H1 (cell line): Measurements from ENCODE around the gene PPA2. TPM values are rescaled to one million over a fixed set of nuclear protein-coding genes. Genes with fewer than 3 reads are reported as not detected.

Experiments used
- CTCF ChIA-PET: fragments of 300-600 bp; sonication (Branson Sonifier 250); formaldehyde crosslinking; loops from one replicate; lab custom pipeline; 2021; ENCODE audit not compliant: partially characterized antibody; lab: Charles Lee
- POLR2A ChIA-PET: fragments of 300-600 bp; sonication (Branson Sonifier 250); formaldehyde crosslinking; loops from one replicate; lab custom pipeline; 2021; ENCODE audit warnings: inconsistent platforms; ENCODE audit not compliant: partially characterized antibody; lab: Charles Lee
- DNase-seq, 2 experiments: peaks; one replicate each; pipeline versions ENCODE4 v3.0.0 to v3.0.0-alpha.2; 2010 to 2022; ENCODE audit warnings: low spot score in 2 of 2, low read depth in 1 of 2, mixed read lengths in 1 of 2
- FAIRE-seq: peaks from 2 replicates; lab custom pipeline; 2011; peaks lifted over from hg19 to GRCh38; lab: Jason Lieb, UNC
- H2AFZ ChIP-seq: 2 replicates; pipeline ENCODE4 v1.8.1; 2012; ENCODE audit warnings: low read length, inconsistent platforms
- H2AK5ac ChIP-seq: 2 replicates; pipeline ENCODE4 v1.6.1; 2013; ENCODE audit warnings: low read depth, low read length
- H2BK120ac ChIP-seq: replicated peaks from 2 replicates; pipeline ENCODE3; 2013; ENCODE audit warnings: low read depth, low read length, inconsistent platforms
- H2BK12ac ChIP-seq: 2 replicates; pipeline ENCODE4 v1.6.1; 2013; ENCODE audit warnings: low read depth, low read length
- H2BK15ac ChIP-seq: 2 replicates; pipeline ENCODE4 v1.6.1; 2013; ENCODE audit warnings: low read length
- H2BK20ac ChIP-seq: 2 replicates; pipeline ENCODE4 v1.6.1; 2013; ENCODE audit warnings: low read length
- H2BK5ac ChIP-seq: 2 replicates; pipeline ENCODE4 v1.6.1; 2013; ENCODE audit warnings: low read depth, low read length
- H3K14ac ChIP-seq: 2 replicates; pipeline ENCODE4 v1.6.1; 2013; ENCODE audit warnings: inconsistent platforms; ENCODE audit not compliant: insufficient read length
- H3K18ac ChIP-seq: 2 replicates; pipeline ENCODE4 v1.6.1; 2013; ENCODE audit warnings: low read length; ENCODE audit errors: extremely low read depth
- H3K23ac ChIP-seq: 2 replicates; pipeline ENCODE4 v1.6.1; 2013; ENCODE audit warnings: inconsistent platforms; ENCODE audit not compliant: insufficient read length
- H3K23me2 ChIP-seq: 2 replicates; pipeline ENCODE4 v1.6.1; 2013; ENCODE audit warnings: low read depth, low read length
- H3K27ac ChIP-seq: 2 replicates; pipeline ENCODE4 v1.6.1; 2011; ENCODE audit warnings: low read depth, low read length, inconsistent platforms
- H3K27me3 ChIP-seq, 4 experiments: replicated peaks in 1 of 4; 1 replicate in 1 of 4; 2 replicates in 3 of 4; pipeline versions ENCODE4 v1.6.1 to v1.8.1; 2011 to 2013; ENCODE audit warnings: low read length in 3 of 4, mild to moderate bottlenecking in 3 of 4, inconsistent platforms in 2 of 4, mixed read lengths in 2 of 4, moderate library complexity in 1 of 4; ENCODE audit not compliant: control insufficient read depth in 3 of 4, insufficient read depth in 3 of 4; ENCODE audit errors: extremely low read depth in 1 of 4
- H3K36me3 ChIP-seq, 4 experiments: 2 replicates each; pipeline versions ENCODE4 v1.6.1 to v1.8.1; 2011 to 2013; ENCODE audit warnings: mild to moderate bottlenecking in 4 of 4, low read length in 3 of 4, moderate library complexity in 2 of 4, control low read depth in 1 of 4, inconsistent platforms in 1 of 4; ENCODE audit not compliant: insufficient read depth in 4 of 4, control insufficient read depth in 2 of 4
- H3K4ac ChIP-seq: replicated peaks from 2 replicates; pipeline ENCODE3; 2013; ENCODE audit warnings: low read length, low read depth, mixed read lengths, inconsistent platforms; ENCODE audit not compliant: insufficient read length
- H3K4me1 ChIP-seq, 4 experiments: replicated peaks in 1 of 4; 1 replicate in 1 of 4; 2 replicates in 3 of 4; pipeline versions ENCODE4 v1.6.1 to v1.8.1; 2011 to 2013; ENCODE audit warnings: low read length in 3 of 4, inconsistent platforms in 2 of 4, mixed read lengths in 1 of 4; ENCODE audit not compliant: insufficient read depth in 4 of 4, control insufficient read depth in 3 of 4
- H3K4me2 ChIP-seq, 2 experiments: 2 replicates each; pipeline versions ENCODE4 v1.6.1 to v1.8.1; 2011 to 2013; ENCODE audit warnings: low read depth in 2 of 2, low read length in 2 of 2, control low read depth in 1 of 2, inconsistent platforms in 1 of 2, mild to moderate bottlenecking in 1 of 2; ENCODE audit not compliant: insufficient read depth in 1 of 2
- H3K4me3 ChIP-seq, 4 experiments: fragments of 200-600, 300-600 bp in 1 of 4; sonication (generic), shearing (Covaris generic), sonication (Bioruptor Twin) in 1 of 4; 2 replicates each; pipeline versions ENCODE4 v1.5.1 to v1.8.1; 2011 to 2016; ENCODE audit warnings: low read length in 4 of 4, low read depth in 3 of 4, control low read depth in 2 of 4, inconsistent platforms in 2 of 4, mild to moderate bottlenecking in 2 of 4, mixed read lengths in 1 of 4, moderate library complexity in 1 of 4; ENCODE audit not compliant: insufficient read depth in 2 of 4; ENCODE audit errors: extremely low read depth in 1 of 4
- H3K56ac ChIP-seq: replicated peaks from 2 replicates; pipeline ENCODE3; 2013; ENCODE audit warnings: low read depth, mild to moderate bottlenecking, mixed read lengths, low read length, inconsistent platforms; ENCODE audit not compliant: insufficient read length
- H3K79me1 ChIP-seq: 2 replicates; pipeline ENCODE4 v1.6.1; 2013; ENCODE audit warnings: low read depth, low read length, control low read depth
- H3K79me2 ChIP-seq, 2 experiments: 2 replicates each; pipeline versions ENCODE4 v1.6.1 to v1.8.1; 2012 to 2013; ENCODE audit warnings: low read length in 2 of 2, mild to moderate bottlenecking in 2 of 2, inconsistent platforms in 1 of 2; ENCODE audit not compliant: insufficient read depth in 2 of 2, control insufficient read depth in 1 of 2
- H3K9ac ChIP-seq, 4 experiments: replicated peaks in 1 of 4; 1 replicate in 1 of 4; 2 replicates in 3 of 4; pipeline versions ENCODE4 v1.6.1 to v1.8.1; 2011 to 2013; ENCODE audit warnings: low read depth in 3 of 4, low read length in 3 of 4, control low read depth in 2 of 4, mild to moderate bottlenecking in 2 of 4, moderate library complexity in 2 of 4, inconsistent platforms in 1 of 4; ENCODE audit errors: extremely low read depth in 1 of 4
- H3K9me3 ChIP-seq, 2 experiments: 2 replicates each; pipeline versions ENCODE4 v1.6.1 to v1.8.1; 2012 to 2013; ENCODE audit warnings: mild to moderate bottlenecking in 2 of 2, moderate library complexity in 2 of 2, control low read depth in 1 of 2, inconsistent platforms in 1 of 2, low read depth in 1 of 2, low read length in 1 of 2, mixed read lengths in 1 of 2; ENCODE audit not compliant: insufficient read depth in 2 of 2
- H4K20me1 ChIP-seq, 2 experiments: replicated peaks in 1 of 2; 2 replicates each; pipeline versions ENCODE3 to v1.8.1; 2011 to 2013; ENCODE audit warnings: inconsistent platforms in 2 of 2, low read length in 2 of 2, mild to moderate bottlenecking in 1 of 2; ENCODE audit not compliant: insufficient read depth in 2 of 2, control insufficient read depth in 1 of 2
- H4K5ac ChIP-seq: 2 replicates; pipeline ENCODE4 v1.6.1; 2013; ENCODE audit warnings: low read length, low read depth, mixed read lengths, inconsistent platforms; ENCODE audit not compliant: insufficient read length
- H4K8ac ChIP-seq: 2 replicates; pipeline ENCODE4 v1.8.0; 2013; ENCODE audit warnings: mild to moderate bottlenecking, moderate library complexity, low read length, inconsistent platforms; ENCODE audit not compliant: insufficient read depth; ENCODE audit errors: extremely low read depth
- H4K91ac ChIP-seq: replicated peaks from 2 replicates; pipeline ENCODE3; 2013; ENCODE audit warnings: low read length, mixed read lengths, inconsistent platforms; ENCODE audit not compliant: insufficient read length
- CBX8 ChIP-seq: fragments of 300-800, 300-1000 bp; sonication (generic); IDR thresholded peaks from 2 replicates; pipeline ENCODE4 v1.7.1; 2016; ENCODE audit warnings: low read depth, low read length, borderline replicate concordance
- CHD1 ChIP-seq: IDR thresholded peaks from 2 replicates; pipeline ENCODE4 v1.6.1; 2012; ENCODE audit warnings: low read depth, low read length, improper control_type of control experiment
- JUND ChIP-seq: IDR thresholded peaks from 2 replicates; pipeline ENCODE4 v1.6.1; 2011; ENCODE audit warnings: mild to moderate bottlenecking, improper control_type of control experiment, low read length
- KDM1A ChIP-seq: fragments of 200-600, 300-600 bp; sonication (generic); IDR thresholded peaks from 2 replicates; pipeline ENCODE4 v1.7.1; 2016; ENCODE audit warnings: mild to moderate bottlenecking, low read length, borderline replicate concordance
- MAFK ChIP-seq: IDR thresholded peaks from 2 replicates; pipeline ENCODE4 v1.6.1; 2012; ENCODE audit warnings: low read depth, mild to moderate bottlenecking, improper control_type of control experiment, low read length
- POLR2A ChIP-seq, 2 experiments: IDR thresholded peaks; 1 replicate in 1 of 2; 2 replicates in 1 of 2; pipeline ENCODE4 v1.6.1; 2011; ENCODE audit warnings: low read depth in 2 of 2, low read length in 2 of 2, mild to moderate bottlenecking in 2 of 2; ENCODE audit errors: control extremely low read depth in 1 of 2
- POU5F1 ChIP-seq: IDR thresholded peaks from 2 replicates; pipeline ENCODE4 v1.6.1; 2011; ENCODE audit warnings: low read depth, mild to moderate bottlenecking, low read length, moderate library complexity
- RBBP5 ChIP-seq: IDR thresholded peaks from 2 replicates; pipeline ENCODE4 v1.7.1; 2012; ENCODE audit warnings: low read depth, mild to moderate bottlenecking, inconsistent platforms, low read length, moderate library complexity, borderline replicate concordance
- RNF2 ChIP-seq: fragments of 200-900, 300-1000 bp; sonication (generic); IDR thresholded peaks from 2 replicates; pipeline ENCODE4 v1.7.1; 2016; ENCODE audit warnings: borderline replicate concordance, low read depth, mild to moderate bottlenecking, antibody characterized with exemption, low read length; ENCODE audit not compliant: poor library complexity, severe bottlenecking; ENCODE audit errors: missing control alignments
- SP4 ChIP-seq: IDR thresholded peaks from 2 replicates; pipeline ENCODE4 v1.6.1; 2012; ENCODE audit warnings: low read length, inconsistent platforms
- TBP ChIP-seq: IDR thresholded peaks from 2 replicates; pipeline ENCODE4 v1.6.1; 2011; ENCODE audit warnings: low read depth, low read length, improper control_type of control experiment
- TEAD4 ChIP-seq: IDR thresholded peaks from 2 replicates; pipeline ENCODE4 v1.6.1; 2012; ENCODE audit warnings: low read depth, low read length, inconsistent platforms, mixed read lengths
- ZNF274 ChIP-seq: IDR thresholded peaks from 2 replicates; pipeline ENCODE4 v1.7.0; 2012; ENCODE audit warnings: low read length, borderline replicate concordance; ENCODE audit errors: extremely low read depth
- WGBS, 2 experiments: shearing (Covaris generic) in 1 of 2; methylation state at CpG; one replicate each; pipeline versions ENCODE4 v1.1.6 to v1.1.7; 2013 to 2015; ENCODE audit warnings: low lambda C conversion rate in 2 of 2, mixed read lengths in 2 of 2, inconsistent platforms in 1 of 2, low coverage in 1 of 2, missing lambda C conversion rate in 1 of 2; ENCODE audit not compliant: insufficient replicate concordance in 2 of 2, insufficient coverage in 1 of 2, insufficient read length in 1 of 2; ENCODE audit errors: extremely low coverage in 1 of 2, missing lambda C conversion rate in 1 of 2; 5-methylcytosine and 5-hydroxymethylcytosine counted together
- polyA plus RNA-seq, 7 experiments: library from polyadenylated mRNA; depleted of rRNA in 3 of 7; stranded (reverse) in 5 of 7; unstranded in 2 of 7; fragments of >200 nt in 5 of 7; fragments of 200-250 nt in 2 of 7; gene quantifications; 1 replicate in 5 of 7; 2 replicates in 1 of 7; 4 replicates in 1 of 7; pipeline versions ENCODE4 v1.2.1 to v1.2.3, GENCODE V29; 2011 to 2013; ENCODE audit warnings: missing spikeins in 2 of 7, mixed read lengths in 2 of 7
- total RNA-seq: library from RNA; stranded (reverse); fragmentation: NEBNext Ultra II Directional; extraction: Animal tissue kit (Norgen Biotek cat#: 25700); gene quantifications from 2 replicates; pipeline ENCODE4 v1.2.1, GENCODE V29; 2021
- TF ChIP-seq, protein P1 (sequence below): IDR thresholded peaks from 2 replicates; pipeline ENCODE4 v1.6.1; 2011; ENCODE audit warnings: low read length, improper control_type of control experiment

The PPA2 gene
- total and polyA plus RNA-seq, 2 of the 8 experiments (the other 6 are each of a cell fraction or from before 2014, with no cell fraction given) = 24.9 to 62.7 TPM

DNA sequence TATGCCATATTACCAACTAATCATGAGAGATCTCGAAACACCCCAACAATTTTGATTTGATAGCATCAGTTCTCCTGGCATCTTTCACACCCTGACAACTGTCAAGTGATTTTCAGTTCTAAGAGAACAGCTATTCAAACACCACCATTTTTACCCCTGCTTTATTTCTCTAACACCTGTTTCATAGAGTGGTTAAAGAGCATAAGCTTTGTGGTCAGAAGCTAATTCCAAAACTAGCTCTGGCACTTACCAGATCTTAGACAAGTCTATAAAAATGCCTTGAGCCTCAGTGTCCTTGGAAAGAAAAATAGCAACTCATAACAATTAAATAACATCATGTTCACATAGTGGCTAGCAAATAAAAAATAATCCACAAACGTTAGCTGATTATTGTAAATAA lies 17.9 kb downstream of the PPA2 start:
- Histone ChIP-seq H3K4ac (no peak overlapping the region), H4K8ac (no peak overlapping the region), H2AK5ac (no peak overlapping the region), H3K56ac (no peak overlapping the region), H3K4me2 (no peak overlapping the region), H2BK15ac (no peak overlapping the region), H2BK20ac (no peak overlapping the region), H3K9me3 (no peaks in the 10 kb centered on the region), H3K4me3 (no peak overlapping the region), H3K36me3 (peaks cover 0 to 3% (median 0%) of the 10 kb centered on the region in 4 experiments; a peak in 2 of 8 replicates), H3K23ac (no peak overlapping the region), H4K5ac (no peak overlapping the region), H3K27ac (no peak overlapping the region), H3K9ac (no peak overlapping the region), H2BK5ac (no peak overlapping the region), H2BK120ac (no peak overlapping the region), H2AFZ (no peak overlapping the region), H3K14ac (no peak overlapping the region), H2BK12ac (no peak overlapping the region), H3K4me1 (no peaks in the 10 kb centered on the region), H4K91ac (no peak overlapping the region), H3K79me1 (no peaks in the 10 kb centered on the region), H3K18ac (no peak overlapping the region), H3K23me2 (no peaks in the 10 kb centered on the region), H3K27me3 (no peaks in the 10 kb centered on the region), H3K79me2 (peaks cover 0 to 7% of the 10 kb centered on the region in 2 experiments; a peak in 2 of 4 replicates), H4K20me1 (peaks cover 2% of the 10 kb centered on the region in 2 experiments)
- ChIA-PET CTCF (interaction anchor here (1.0 kb wide), 1 partner anchor 41 kb away, joined by 3 read pairs; no protein-coding TSS in a partner anchor), POLR2A (no interaction called here)
- 91% methylated on average over 2 of the region's 2 CpGs; no CpG with 5 or more reads in 1 of the 2 experiments for WGBS, 2 experiments
- FAIRE-seq (no peak), DNase-seq (no peak)
- TF ChIP-seq TBP (no peak), JUND (no peak), POU5F1 (no peak), CBX8 (no peak), MAFK (no peak), TEAD4 (no peak), RBBP5 (no peak), ZNF274 (no peak), CHD1 (no peak), POLR2A (IDR thresholded peaks at IDR 0.05; ENCODE audit: control extremely low read depth in 1 of 2, low read depth in 2 of 2, low read length in 2 of 2) (no peak), SP4 (no peak), RNF2 (no peak), KDM1A (no peak)
- TF ChIP-seq, protein P1, sequence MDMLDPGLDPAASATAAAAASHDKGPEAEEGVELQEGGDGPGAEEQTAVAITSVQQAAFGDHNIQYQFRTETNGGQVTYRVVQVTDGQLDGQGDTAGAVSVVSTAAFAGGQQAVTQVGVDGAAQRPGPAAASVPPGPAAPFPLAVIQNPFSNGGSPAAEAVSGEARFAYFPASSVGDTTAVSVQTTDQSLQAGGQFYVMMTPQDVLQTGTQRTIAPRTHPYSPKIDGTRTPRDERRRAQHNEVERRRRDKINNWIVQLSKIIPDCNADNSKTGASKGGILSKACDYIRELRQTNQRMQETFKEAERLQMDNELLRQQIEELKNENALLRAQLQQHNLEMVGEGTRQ = no peak
